OCI-LY7 (cell line): ENCODE data around the gene RNF223. TPM values are rescaled to one million over a fixed set of nuclear protein-coding genes. Genes with fewer than 3 reads are reported as not detected.

Experiments
- BruUV-seq: library from RNA; stranded (reverse); fragments of 400-500 nt; replicated peaks from 2 replicates; lab custom pipeline; 2021; lab: Mats Ljungman, UMichigan
- CTCF ChIA-PET: fragments of 300-600 bp; sonication (Branson Sonifier 250); formaldehyde crosslinking; loops from one replicate; lab custom pipeline; 2022; ENCODE audit warnings: antibody characterized with exemption; ENCODE audit not compliant: unreplicated experiment; lab: Charles Lee
- POLR2A ChIA-PET: fragments of 300-600 bp; sonication (Branson Sonifier 250); formaldehyde crosslinking; loops from one replicate; lab custom pipeline; 2022; ENCODE audit warnings: antibody characterized with exemption; lab: Charles Lee
- DNase-seq: peaks from one replicate; pipeline ENCODE4 v3.0.0-alpha.2; 2015; ENCODE audit warnings: low spot score
- H2AFZ ChIP-seq: fragments of 200-600 bp; sonication (generic), shearing (Covaris generic); 2 replicates; pipeline ENCODE4 v1.6.1; 2014; ENCODE audit warnings: mild to moderate bottlenecking, antibody characterized with exemption, low read length, moderate library complexity
- H3K27ac ChIP-seq: fragments of 200-600 bp; sonication (generic); 2 replicates; pipeline ENCODE4 v1.5.1; 2014; ENCODE audit warnings: mixed run types, low read depth, mild to moderate bottlenecking, moderate library complexity, low read length, inconsistent platforms; ENCODE audit not compliant: poor library complexity, severe bottlenecking
- H3K36me3 ChIP-seq: fragments of 200-600 bp; sonication (generic); 2 replicates; pipeline ENCODE4 v1.6.1; 2014; ENCODE audit warnings: mild to moderate bottlenecking, antibody characterized with exemption, low read length, moderate library complexity, mixed read lengths; ENCODE audit not compliant: insufficient read depth
- H3K4me1 ChIP-seq: fragments of 200-600 bp; sonication (generic); 2 replicates; pipeline ENCODE4 v1.5.1; 2014; ENCODE audit warnings: mild to moderate bottlenecking, low read length; ENCODE audit not compliant: insufficient read depth, poor library complexity, severe bottlenecking
- H3K4me2 ChIP-seq: fragments of 200-600 bp; sonication (generic); 2 replicates; pipeline ENCODE4 v1.6.1; 2014; ENCODE audit warnings: mild to moderate bottlenecking, low read length
- H3K4me3 ChIP-seq: fragments of 200-600 bp; sonication (generic); 2 replicates; pipeline ENCODE4 v1.5.1; 2014; ENCODE audit warnings: mild to moderate bottlenecking, low read depth, low read length; ENCODE audit not compliant: poor library complexity, severe bottlenecking
- H3K79me2 ChIP-seq: fragments of 200-600 bp; sonication (generic); 2 replicates; pipeline ENCODE4 v1.6.1; 2016; ENCODE audit warnings: low read depth, mild to moderate bottlenecking, low read length, moderate library complexity, mixed read lengths; ENCODE audit not compliant: insufficient read depth
- H3K9me2 ChIP-seq: fragments of 200-600 bp; sonication (generic); 2 replicates; pipeline ENCODE4 v1.6.1; 2016; ENCODE audit warnings: mild to moderate bottlenecking, low read length, mixed read lengths; ENCODE audit not compliant: insufficient read depth
- H3K9me3 ChIP-seq: fragments of 200-600 bp; sonication (generic); 2 replicates; pipeline ENCODE4 v1.6.1; 2014; ENCODE audit warnings: mild to moderate bottlenecking, mixed run types, low read length, mixed read lengths
- H4K20me1 ChIP-seq: fragments of 200-600 bp; sonication (generic); 2 replicates; pipeline ENCODE4 v1.6.1; 2014; ENCODE audit warnings: mild to moderate bottlenecking, antibody characterized with exemption, low read length, moderate library complexity, mixed read lengths; ENCODE audit not compliant: insufficient read depth
- CTCF ChIP-seq: fragments of 200-600 bp; sonication (generic); conservative IDR thresholded peaks from 2 replicates; pipeline ENCODE4 v1.5.1; 2014; ENCODE audit warnings: mild to moderate bottlenecking, antibody characterized with exemption, low read length, moderate library complexity, mixed read lengths
- EZH2phosphoT487 ChIP-seq: fragments of 200-600 bp; sonication (generic); IDR thresholded peaks from 2 replicates; pipeline ENCODE4 v1.6.1; 2018; ENCODE audit warnings: low read depth, borderline replicate concordance, mild to moderate bottlenecking, mixed run types, antibody characterized with exemption, low read length, moderate library complexity, mixed read lengths
- intact Hi-C: fragments of 100-400 bp; cut with micrococcal nuclease; formaldehyde crosslinking; loops from one replicate; pipeline ENCODE4 v1.10.0; 2022; ENCODE audit not compliant: unreplicated experiment
- total RNA-seq, 2 experiments: library from RNA; depleted of rRNA in 1 of 2; stranded (reverse); fragments of >200 nt in 1 of 2; shearing (Covaris generic) in 1 of 2; gene quantifications; 2 replicates each; pipeline ENCODE4 v1.2.3, GENCODE V29; 2014 to 2022

RNF223 gene
- total RNA-seq, 2 experiments from 2014 or later, result not detected

- no peaks in the 10 kb centered on the region for H3K36me3 ChIP-seq
- H3K9me2 ChIP-seq, result no peaks in the 10 kb centered on the region
- no peak for DNase-seq
- H3K4me3 ChIP-seq, result no peak overlapping the region
- H3K79me2 ChIP-seq, result no peaks in the 10 kb centered on the region
- H4K20me1 ChIP-seq, result no peaks in the 10 kb centered on the region
- BruUV-seq, result no TSS peak
- no peak overlapping the region for H3K4me2 ChIP-seq
- POLR2A ChIA-PET, result no interaction called here
- no peak overlapping the region for H3K27ac ChIP-seq
- intact Hi-C loops, result no loop called here
- H3K9me3 ChIP-seq, result no peaks in the 10 kb centered on the region
- peaks cover 6% of the 10 kb centered on the region for H3K4me1 ChIP-seq
- CTCF ChIA-PET, result no interaction called here
- H2AFZ ChIP-seq, result no peak overlapping the region
- TF ChIP-seq EZH2phosphoT487, result no peak
Observed at GRCh38 chr1:1091344-1092148, 17.4 kb upstream of the RNF223 start.

GRCh38 chr1:1090424-1091343 lies 16.6 kb upstream of the RNF223 start:
- no peaks in the 10 kb centered on the region for H3K9me2 ChIP-seq
- H3K36me3 ChIP-seq, result no peaks in the 10 kb centered on the region
- TF ChIP-seq EZH2phosphoT487 (no peak), CTCF (no peak)
- H3K27ac ChIP-seq, result no peak overlapping the region
- no peak overlapping the region for H3K4me2 ChIP-seq
- no peaks in the 10 kb centered on the region for H4K20me1 ChIP-seq
- peaks cover 6% of the 10 kb centered on the region for H3K4me1 ChIP-seq
- H3K4me3 ChIP-seq, result no peak overlapping the region
- no peaks in the 10 kb centered on the region for H3K79me2 ChIP-seq
- BruUV-seq, result no TSS peak
- ChIA-PET POLR2A (no interaction called here), CTCF (no interaction called here)
- DNase-seq, result no peak
- no peaks in the 10 kb centered on the region for H3K9me3 ChIP-seq
- no peak overlapping the region for H2AFZ ChIP-seq
- intact Hi-C loops, result no loop called here

GRCh38 chr1:1089731-1090423 lies 15.8 kb upstream of the RNF223 start:
- Histone ChIP-seq H3K27ac (no peak overlapping the region), H4K20me1 (no peaks in the 10 kb centered on the region), H3K36me3 (no peaks in the 10 kb centered on the region), H3K4me2 (no peak overlapping the region), H2AFZ (no peak overlapping the region), H3K4me3 (no peak overlapping the region), H3K4me1 (peaks cover 6% of the 10 kb centered on the region), H3K9me2 (no peaks in the 10 kb centered on the region), H3K9me3 (no peaks in the 10 kb centered on the region), H3K79me2 (no peaks in the 10 kb centered on the region)
- intact Hi-C loops, result no loop called here
- ChIA-PET POLR2A (no interaction called here), CTCF (no interaction called here)
- TF ChIP-seq EZH2phosphoT487, result no peak
- TF ChIP-seq CTCF, result no peak
- no peak for DNase-seq
- no TSS peak for BruUV-seq
